ENCODE data around the gene COX6B1.

The COX6B1 gene

GRCh38 chr19:35636651-35637050 lies 11.5 kb upstream of the COX6B1 start:
- TF ChIP-seq MAX (IDR thresholded peaks at IDR 0.05) = no peak
- no peak for TF ChIP-seq REST (IDR thresholded peaks at IDR 0.05; ENCODE audit: low read depth)
- TF ChIP-seq TCF12 (IDR thresholded peaks at IDR 0.05; ENCODE audit: low read depth) = no peak
- no peak for TF ChIP-seq ZBTB7A (IDR thresholded peaks at IDR 0.05; ENCODE audit: low read depth)
- no peak for TF ChIP-seq YY1 (IDR thresholded peaks at IDR 0.05; ENCODE audit: low read depth)
- TF ChIP-seq USF1 (IDR thresholded peaks at IDR 0.05) = no peak
- TF ChIP-seq TEAD4 (IDR thresholded peaks at IDR 0.05) = no peak
- no peak for TF ChIP-seq CEBPB (IDR thresholded peaks at IDR 0.05)
- TF ChIP-seq RAD21 (IDR thresholded peaks at IDR 0.05; ENCODE audit: low read depth) = no peak
- TF ChIP-seq FOXM1 (IDR thresholded peaks at IDR 0.05; ENCODE audit: borderline replicate concordance, low read depth) = no peak
- no peak for TF ChIP-seq TAF1 (IDR thresholded peaks at IDR 0.05; ENCODE audit: low read depth)
- TF ChIP-seq EGR1 (IDR thresholded peaks at IDR 0.05) = no peak
- TF ChIP-seq NFIC (IDR thresholded peaks at IDR 0.05) = no peak
- TF ChIP-seq CREB1 (IDR thresholded peaks at IDR 0.05; ENCODE audit: low read depth) = no peak
- TF ChIP-seq EP300 (IDR thresholded peaks at IDR 0.05; ENCODE audit: borderline replicate concordance) = no peak

- TF ChIP-seq TEAD4 (IDR thresholded peaks at IDR 0.05) = no peak
- no peak for TF ChIP-seq TCF12 (IDR thresholded peaks at IDR 0.05; ENCODE audit: low read depth)
- TF ChIP-seq CEBPB (IDR thresholded peaks at IDR 0.05) = no peak
- no peak for TF ChIP-seq MAX (IDR thresholded peaks at IDR 0.05)
- no peak for TF ChIP-seq YY1 (IDR thresholded peaks at IDR 0.05; ENCODE audit: low read depth)
Observed at GRCh38 chr19:35637165-35637564, 11.0 kb upstream of the COX6B1 start.

- no peak for TF ChIP-seq TAF1 (IDR thresholded peaks at IDR 0.05; ENCODE audit: low read depth)
Observed at GRCh38 chr19:35639321-35639639, 8.8 kb upstream of the COX6B1 start.

GRCh38 chr19:35639863-35640262 lies 8.3 kb upstream of the COX6B1 start:
- TF ChIP-seq YY1 (IDR thresholded peaks at IDR 0.05; ENCODE audit: low read depth) = no peak
- TF ChIP-seq TCF12 (IDR thresholded peaks at IDR 0.05; ENCODE audit: low read depth) = no peak
- no peak for TF ChIP-seq ZBTB7A (IDR thresholded peaks at IDR 0.05; ENCODE audit: low read depth)
- TF ChIP-seq FOXM1 (IDR thresholded peaks at IDR 0.05; ENCODE audit: borderline replicate concordance, low read depth) = no peak
- TF ChIP-seq MAX (IDR thresholded peaks at IDR 0.05) = no peak
- TF ChIP-seq USF1 (IDR thresholded peaks at IDR 0.05) = no peak
- TF ChIP-seq NFIC (IDR thresholded peaks at IDR 0.05) = no peak
- TF ChIP-seq CEBPB (IDR thresholded peaks at IDR 0.05) = no peak
- no peak for TF ChIP-seq CREB1 (IDR thresholded peaks at IDR 0.05; ENCODE audit: low read depth)
- no peak for TF ChIP-seq EP300 (IDR thresholded peaks at IDR 0.05; ENCODE audit: borderline replicate concordance)
- TF ChIP-seq REST (IDR thresholded peaks at IDR 0.05; ENCODE audit: low read depth) = no peak

GRCh38 chr19:35641515-35642151 lies 6.5 kb upstream of the COX6B1 start, which contains the start of gene ETV2:
Gene ETV2, plus strand, starts transcription at chr19:35641745. Its CDS starts 716 bp downstream, at chr19:35642461.
- TF ChIP-seq TEAD4 (IDR thresholded peaks at IDR 0.05) (no peak), RAD21 (IDR thresholded peaks at IDR 0.05; ENCODE audit: low read depth) (no peak), TCF12 (IDR thresholded peaks at IDR 0.05; ENCODE audit: low read depth) (no peak), YY1 (IDR thresholded peaks at IDR 0.05; ENCODE audit: low read depth) (no peak), MAX (IDR thresholded peaks at IDR 0.05) (no peak), ZBTB7A (IDR thresholded peaks at IDR 0.05; ENCODE audit: low read depth) (no peak), CEBPB (IDR thresholded peaks at IDR 0.05) (no peak), TAF1 (IDR thresholded peaks at IDR 0.05; ENCODE audit: low read depth) (no peak), EP300 (IDR thresholded peaks at IDR 0.05; ENCODE audit: borderline replicate concordance) (no peak), EGR1 (IDR thresholded peaks at IDR 0.05) (no peak), REST (IDR thresholded peaks at IDR 0.05; ENCODE audit: low read depth) (no peak), FOXM1 (IDR thresholded peaks at IDR 0.05; ENCODE audit: borderline replicate concordance, low read depth) (no peak), USF1 (IDR thresholded peaks at IDR 0.05) (no peak), NFIC (IDR thresholded peaks at IDR 0.05) (no peak), CREB1 (IDR thresholded peaks at IDR 0.05; ENCODE audit: low read depth) (no peak)

All from Ishikawa (cell line).